HUES64 (cell line): ENCODE data around the gene CHD2.
"Not testable (repeated sequence)": the region's sequence is repeated elsewhere in the genome, so short reads cannot be mapped to it uniquely, and the experiment has no call there.

Experiments
- H3K27ac ChIP-seq: 2 replicates; pipeline ENCODE4 v1.7.0; 2013; ENCODE audit warnings: low read depth, low read length, inconsistent platforms
- H3K27me3 ChIP-seq: 2 replicates; pipeline ENCODE4 v1.6.1; 2013; ENCODE audit warnings: mild to moderate bottlenecking, low read length; ENCODE audit not compliant: insufficient read depth
- H3K36me3 ChIP-seq: 2 replicates; pipeline ENCODE4 v1.6.1; 2013; ENCODE audit warnings: mild to moderate bottlenecking, low read length; ENCODE audit not compliant: insufficient read depth
- H3K4me1 ChIP-seq: 2 replicates; pipeline ENCODE4 v1.6.1; 2013; ENCODE audit warnings: mild to moderate bottlenecking, low read length, moderate library complexity; ENCODE audit not compliant: insufficient read depth
- H3K4me3 ChIP-seq: 2 replicates; pipeline ENCODE4 v1.5.1; 2013; ENCODE audit warnings: mild to moderate bottlenecking, low read length, moderate library complexity
- H3K9ac ChIP-seq: 2 replicates; pipeline ENCODE4 v1.6.1; 2013; ENCODE audit warnings: mild to moderate bottlenecking, low read depth, low read length
- H3K9me3 ChIP-seq: 2 replicates; pipeline ENCODE4 v1.6.1; 2013; ENCODE audit warnings: low read depth, low read length; ENCODE audit not compliant: insufficient read depth
- WGBS: fragments of 150-250, 120-280 bp; methylation state at CpG from one replicate; pipeline ENCODE4 v1.1.7; 2013; ENCODE audit warnings: missing lambda C conversion rate; 5-methylcytosine and 5-hydroxymethylcytosine counted together

Gene CHD2

DNA sequence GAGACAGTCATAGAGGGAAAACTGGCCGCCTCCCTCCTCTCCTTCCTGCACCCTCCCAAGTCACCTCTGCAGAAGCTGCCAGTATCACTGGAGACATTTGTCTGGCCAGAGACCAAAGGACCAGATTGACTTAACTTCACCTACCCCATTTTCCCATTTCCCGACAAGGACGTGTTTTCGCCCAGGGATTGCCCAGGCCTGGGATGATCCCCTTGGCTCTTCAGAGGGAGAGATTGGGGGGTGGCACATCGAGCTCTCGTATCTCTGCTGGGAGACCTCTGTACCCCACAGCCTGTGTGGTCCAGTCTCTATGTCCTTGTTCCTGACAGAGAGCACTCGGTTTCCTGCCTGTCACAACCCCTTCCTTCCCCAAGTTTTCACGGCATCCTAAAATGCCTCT lies 157.5 kb downstream of the CHD2 start:
- 96% methylated on average over 8 of the region's 8 CpGs for WGBS
- no peaks in the 10 kb centered on the region for H3K27me3 ChIP-seq

DNA sequence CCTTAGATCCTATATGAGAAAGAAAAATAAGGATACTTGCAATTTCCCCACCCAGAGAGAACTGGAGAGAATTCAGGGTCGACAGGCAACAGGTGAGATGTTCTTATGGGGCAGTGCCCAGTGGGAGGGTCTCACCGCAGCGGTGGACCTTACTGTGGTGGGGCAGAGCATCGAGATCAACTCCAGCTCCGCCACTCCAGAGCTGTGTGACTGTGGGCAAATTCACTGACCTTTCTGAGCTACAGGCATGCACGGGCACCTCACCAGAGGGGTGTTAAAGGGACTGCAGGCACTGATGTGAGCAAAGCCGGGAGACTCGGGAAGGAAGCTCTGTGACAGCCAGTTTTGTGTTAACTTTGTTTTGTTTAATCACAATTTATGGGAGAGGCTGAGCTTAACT lies 158.0 kb downstream of the CHD2 start:
- Histone ChIP-seq H3K9ac (no peak overlapping the region), H3K9me3 (no peaks in the 10 kb centered on the region), H3K4me1 (peaks cover 39% of the 10 kb centered on the region), H3K4me3 (no peak overlapping the region), H3K27ac (no peak overlapping the region), H3K27me3 (no peaks in the 10 kb centered on the region), H3K36me3 (peaks cover 25% of the 10 kb centered on the region)
- WGBS: 92% methylated on average over 8 of the region's 8 CpGs

More for the DNA sequence above, 157.5 kb downstream of the CHD2 start:
- Histone ChIP-seq H3K27ac (no peak overlapping the region), H3K9ac (no peak overlapping the region), H3K4me1 (peaks cover 34% of the 10 kb centered on the region), H3K9me3 (no peaks in the 10 kb centered on the region), H3K4me3 (no peak overlapping the region), H3K36me3 (peaks cover 29% of the 10 kb centered on the region)

DNA sequence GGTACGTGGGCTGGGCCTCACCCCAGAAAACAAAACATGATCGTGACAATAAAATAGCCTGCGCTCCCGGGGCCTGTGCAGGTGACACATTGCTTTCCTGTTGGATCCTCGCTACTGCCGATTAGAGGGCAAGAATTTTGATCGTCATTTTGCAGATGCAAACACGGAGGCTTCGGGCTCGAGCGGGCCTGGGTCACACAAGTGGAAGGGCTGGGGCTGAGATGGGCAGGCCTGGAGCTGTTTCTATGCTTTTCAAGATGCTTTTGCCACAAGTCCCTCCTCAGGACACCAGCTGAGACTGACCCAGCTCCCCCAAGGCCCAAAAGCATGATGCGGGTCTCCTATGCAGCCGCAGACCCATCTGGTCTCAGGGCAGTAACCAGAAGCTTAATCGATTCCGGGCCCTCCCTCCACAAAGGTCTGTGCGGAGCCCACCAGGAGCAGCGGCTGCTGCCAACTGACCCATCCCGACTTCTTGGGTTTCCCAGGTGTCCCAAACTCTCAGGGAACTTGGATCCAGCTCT lies 158.8 kb downstream of the CHD2 start:
- H3K4me1 ChIP-seq: peaks cover 47% of the 10 kb centered on the region
- H3K9ac ChIP-seq: no peak overlapping the region
- H3K4me3 ChIP-seq: no peak overlapping the region
- H3K27ac ChIP-seq: no peak overlapping the region
- H3K36me3 ChIP-seq: peaks cover 27% of the 10 kb centered on the region
- WGBS: 80% methylated on average over 18 of the region's 18 CpGs
- no peaks in the 10 kb centered on the region for H3K27me3 ChIP-seq
- H3K9me3 ChIP-seq: no peaks in the 10 kb centered on the region

DNA sequence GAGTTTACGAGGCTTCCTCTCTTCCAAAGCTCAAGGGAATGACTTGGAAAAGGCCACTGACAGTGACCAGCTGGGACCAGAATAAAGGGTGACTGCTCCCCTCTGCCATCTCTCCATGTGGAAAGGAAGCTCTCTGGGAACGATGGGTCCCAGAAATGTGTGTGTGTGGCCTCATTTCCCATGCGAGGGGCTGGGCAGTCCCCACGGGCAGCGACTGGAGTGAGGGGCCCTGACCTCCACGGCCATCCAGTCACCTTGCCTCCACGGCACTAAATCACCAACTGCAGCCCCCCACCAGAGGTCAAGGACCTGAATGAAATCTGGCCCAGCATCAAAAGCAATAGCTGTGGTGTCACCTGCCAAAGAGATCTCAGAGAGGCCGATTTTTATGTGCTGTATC lies 159.3 kb downstream of the CHD2 start:
- peaks cover 52% of the 10 kb centered on the region for H3K4me1 ChIP-seq
- no peaks in the 10 kb centered on the region for H3K9me3 ChIP-seq
- H3K4me3 ChIP-seq: no peak overlapping the region
- H3K27ac ChIP-seq: no peak overlapping the region
- no peaks in the 10 kb centered on the region for H3K27me3 ChIP-seq
- WGBS: 89% methylated on average over 8 of the region's 8 CpGs
- H3K36me3 ChIP-seq: peaks cover 31% of the 10 kb centered on the region
- H3K9ac ChIP-seq: no peak overlapping the region

DNA sequence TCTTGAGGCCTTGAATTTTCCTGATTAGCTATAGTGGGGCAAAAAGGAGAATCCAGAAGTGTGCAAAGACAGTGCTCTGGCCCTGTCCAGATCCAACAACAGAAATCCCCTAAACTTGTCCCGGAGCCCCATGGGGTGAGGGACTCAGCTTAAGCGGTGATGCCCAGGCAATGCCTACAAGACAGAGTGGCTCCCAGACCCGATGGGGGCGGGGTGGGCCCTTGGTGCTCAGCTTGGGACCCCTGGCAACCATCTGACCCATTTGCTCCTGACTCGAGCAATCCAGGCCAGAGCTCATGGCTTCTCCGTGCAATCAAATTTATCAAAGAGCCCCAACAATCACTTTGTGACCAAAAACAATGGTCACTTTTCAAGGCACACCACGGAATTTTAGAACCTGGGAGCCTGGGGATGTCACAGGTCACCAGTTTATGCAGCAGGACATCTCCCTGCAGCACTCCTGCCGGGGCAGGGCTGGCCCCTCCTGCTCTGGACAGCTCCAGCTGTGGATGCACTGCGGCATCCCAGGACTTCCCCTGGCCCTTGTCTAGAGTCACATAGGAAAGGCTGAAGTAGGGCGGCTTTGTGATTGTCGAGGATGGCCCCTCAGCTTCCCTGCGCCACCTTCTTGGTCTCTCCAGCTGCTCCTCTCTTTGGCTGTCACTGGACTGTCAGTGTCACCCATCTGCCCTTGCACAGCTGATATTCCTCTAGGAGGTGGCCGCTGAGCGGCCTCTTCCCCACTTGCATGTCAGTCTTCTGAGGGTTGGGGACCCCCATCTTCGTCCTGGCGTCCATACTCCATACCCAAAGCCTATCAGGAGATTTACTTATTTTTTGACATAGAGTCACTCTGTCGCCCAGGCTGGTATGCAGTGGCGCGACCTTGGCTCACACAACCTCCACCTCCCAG lies 160.5 kb downstream of the CHD2 start:
- Histone ChIP-seq H3K9ac (no peak overlapping the region), H3K27ac (peak overlapping the region; percentile 96; the same call in 1 of the 2 replicates), H3K36me3 (peaks cover 30% of the 10 kb centered on the region), H3K27me3 (no peaks in the 10 kb centered on the region), H3K4me1 (peaks cover 52% of the 10 kb centered on the region), H3K9me3 (no peaks in the 10 kb centered on the region), H3K4me3 (no peak overlapping the region)
- WGBS: 70% methylated on average over 19 of the region's 19 CpGs

DNA sequence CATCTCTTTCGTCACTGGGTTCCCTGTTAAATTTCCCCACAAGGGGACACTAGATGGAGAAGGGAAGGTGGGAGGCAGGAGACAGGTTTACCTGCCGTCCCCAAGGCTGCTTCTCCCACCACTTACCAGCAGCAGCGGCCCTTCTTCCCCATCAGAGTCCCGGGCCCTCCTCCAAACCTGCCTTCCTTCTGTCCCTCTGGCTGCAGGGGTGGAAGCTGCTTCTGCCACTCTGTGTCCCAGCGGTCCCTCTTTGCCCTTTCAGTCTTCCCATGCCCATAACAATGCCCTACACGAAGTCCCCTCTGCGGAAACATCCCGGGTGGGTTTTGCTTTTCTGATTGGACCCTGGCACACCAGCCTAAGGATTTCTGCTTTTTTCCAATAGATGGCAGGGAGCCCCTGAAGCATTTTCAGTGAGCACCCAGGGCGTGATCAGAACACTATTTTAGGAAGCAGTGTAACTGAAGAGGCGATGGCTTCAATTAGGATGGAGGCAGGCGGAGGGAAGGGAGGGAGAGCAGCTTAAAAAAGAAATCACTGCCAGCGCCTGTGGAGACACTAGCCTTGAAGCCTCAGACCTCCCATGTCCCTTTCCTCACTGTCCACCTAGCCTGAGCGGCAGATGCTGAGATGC lies 162.6 kb downstream of the CHD2 start:
- H3K9me3 ChIP-seq, H3K27me3 ChIP-seq: not testable (repeated sequence)
- WGBS: 48% methylated on average over 9 of the region's 13 CpGs
- peak overlapping the region; percentile 50; the same call in 1 of the 2 replicates for H3K9ac ChIP-seq
- peaks cover 29% of the 10 kb centered on the region for H3K36me3 ChIP-seq
- peak overlapping the region; percentile 89 for H3K27ac ChIP-seq
- H3K4me3 ChIP-seq: 0 out of 2 replicates have a peak overlapping the region, but pooled peaks have one; percentile 1
- peaks cover 47% of the 10 kb centered on the region for H3K4me1 ChIP-seq

DNA sequence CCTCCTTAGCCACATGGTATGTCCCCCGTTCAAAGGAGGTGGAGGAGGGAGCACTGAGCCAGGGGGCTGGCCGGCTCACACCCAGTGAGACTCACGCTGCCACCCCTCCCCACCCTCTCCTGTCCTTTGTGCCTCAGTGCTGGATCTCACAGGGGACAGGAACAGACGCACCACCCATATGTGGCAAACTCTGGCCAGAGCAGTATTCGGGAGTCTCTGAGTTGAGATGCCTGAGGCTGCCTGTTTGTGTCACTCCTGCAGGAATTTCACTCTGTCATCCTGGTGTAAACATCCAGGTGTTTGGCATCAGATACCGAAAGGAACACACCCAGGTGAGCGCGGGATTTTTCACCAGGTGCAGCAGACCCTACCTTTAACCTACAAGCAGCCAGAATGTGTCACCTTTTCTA lies 163.1 kb downstream of the CHD2 start:
- peak overlapping the region; percentile 89; the same call in 1 of the 2 replicates for H3K27ac ChIP-seq
- no peak overlapping the region; the same call in 1 of the 2 replicates for H3K9ac ChIP-seq
- H3K9me3 ChIP-seq: no peaks in the 10 kb centered on the region
- peaks cover 24% of the 10 kb centered on the region for H3K36me3 ChIP-seq
- peaks cover 50% of the 10 kb centered on the region for H3K4me1 ChIP-seq
- H3K4me3 ChIP-seq: no peak overlapping the region
- 76% methylated on average over 6 of the region's 8 CpGs for WGBS
- H3K27me3 ChIP-seq: no peaks in the 10 kb centered on the region

DNA sequence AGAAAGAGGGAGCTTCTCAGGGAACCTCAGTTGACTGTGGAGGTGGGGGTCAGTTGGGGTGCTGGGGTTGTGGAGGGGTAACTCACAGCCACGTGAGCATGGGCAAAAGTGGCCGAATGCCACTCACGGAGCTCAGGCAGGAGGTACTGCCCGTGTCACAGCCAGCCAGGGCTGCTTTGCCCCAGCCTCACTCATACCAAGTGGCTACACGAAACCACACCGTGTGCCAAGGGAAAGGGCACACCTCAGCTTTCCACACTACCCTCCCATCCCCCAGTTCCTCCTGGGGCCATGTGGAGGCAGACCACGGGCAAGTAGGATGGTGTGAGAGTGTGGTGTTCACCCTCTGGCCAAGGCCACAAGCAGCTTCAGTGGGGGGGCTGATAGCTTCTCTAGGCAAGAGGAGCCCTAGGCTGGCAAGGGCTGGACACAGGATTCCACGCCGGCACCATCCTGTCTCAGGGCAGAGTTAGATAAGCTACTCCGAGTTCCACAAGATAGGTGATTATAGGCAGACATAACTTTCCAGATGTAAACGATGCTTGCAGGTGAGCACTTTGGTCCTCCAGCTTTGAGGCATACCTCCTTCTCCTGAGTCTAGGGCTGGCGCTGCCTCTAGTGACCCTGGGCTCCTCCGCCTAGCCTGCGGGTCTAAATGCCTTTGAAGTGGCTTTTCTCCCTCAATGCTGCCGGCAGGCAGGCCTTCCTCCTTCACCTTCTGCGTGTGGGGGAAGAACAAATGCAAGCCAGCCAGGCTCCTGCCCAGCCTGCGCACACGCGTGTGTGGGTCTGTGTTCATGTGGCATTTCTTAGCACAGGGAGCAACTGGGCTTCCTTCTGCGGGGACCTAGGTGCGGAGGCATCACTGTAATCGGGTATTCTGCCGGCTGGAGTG lies 163.9 kb downstream of the CHD2 start:
- no peak overlapping the region for H3K4me3 ChIP-seq
- H3K36me3 ChIP-seq: peaks cover 23% of the 10 kb centered on the region
- no peak overlapping the region for H3K9ac ChIP-seq
- no peaks in the 10 kb centered on the region for H3K9me3 ChIP-seq
- peak overlapping the region; percentile 89; the same call in 1 of the 2 replicates for H3K27ac ChIP-seq
- H3K4me1 ChIP-seq: peaks cover 53% of the 10 kb centered on the region
- no peaks in the 10 kb centered on the region for H3K27me3 ChIP-seq
- 93% methylated on average over 23 of the region's 23 CpGs for WGBS

DNA sequence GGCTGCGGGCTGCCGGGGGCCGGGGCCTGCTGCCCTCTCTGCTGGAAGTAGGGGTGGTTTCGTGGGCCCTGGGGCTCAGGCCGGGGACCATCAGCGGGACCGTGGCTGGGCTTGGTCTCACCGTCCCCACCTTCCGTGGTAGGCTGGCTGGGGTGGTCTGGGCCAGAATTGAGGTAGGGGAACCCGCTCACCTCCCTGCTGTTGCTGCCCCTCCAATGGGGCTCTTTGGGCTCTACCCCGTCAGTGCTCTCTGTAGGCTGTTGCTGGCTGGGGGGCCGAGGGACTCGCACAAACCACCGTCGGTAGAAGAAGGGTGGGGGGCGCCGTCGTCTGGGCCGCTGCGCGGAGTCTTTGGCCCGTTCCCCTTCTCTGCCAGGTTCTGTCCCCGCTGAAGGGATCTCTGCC lies 165.5 kb downstream of the CHD2 start:
- Histone ChIP-seq H3K36me3 (peaks cover 27% of the 10 kb centered on the region), H3K4me1 (peaks cover 55% of the 10 kb centered on the region)

DNA sequence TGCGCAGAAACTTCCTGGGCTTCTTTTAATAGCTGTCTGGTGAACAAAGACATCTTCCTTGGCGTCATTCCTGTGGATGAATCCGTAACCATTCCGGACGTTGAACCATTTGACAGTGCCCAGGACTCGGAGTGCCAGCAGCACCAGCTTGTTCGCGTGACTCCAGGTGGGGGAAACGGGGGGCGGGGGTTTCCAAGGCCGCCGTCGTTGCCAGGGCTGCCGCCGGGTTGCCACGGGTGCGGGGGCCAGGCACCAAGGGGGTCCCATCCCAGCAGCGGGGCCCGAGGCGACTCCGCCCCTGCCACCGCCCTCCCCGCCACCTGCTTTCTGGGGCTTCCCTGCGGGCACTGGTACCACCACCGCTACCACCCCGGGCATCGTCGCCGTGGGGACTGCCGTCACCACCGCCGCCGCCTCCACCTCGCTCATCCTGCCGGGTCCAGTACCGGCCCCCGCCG lies 166.1 kb downstream of the CHD2 start:
- WGBS: 97% methylated on average over 38 of the region's 38 CpGs
- H3K27ac ChIP-seq: no peak overlapping the region
- H3K4me3 ChIP-seq: no peak overlapping the region
- H3K9me3 ChIP-seq: no peaks in the 10 kb centered on the region
- H3K4me1 ChIP-seq: peaks cover 55% of the 10 kb centered on the region
- no peak overlapping the region for H3K9ac ChIP-seq
- H3K36me3 ChIP-seq: peaks cover 27% of the 10 kb centered on the region
- H3K27me3 ChIP-seq: no peaks in the 10 kb centered on the region

More for the DNA sequence above, 165.5 kb downstream of the CHD2 start:
- Histone ChIP-seq H3K27me3 (no peaks in the 10 kb centered on the region), H3K4me3 (no peak overlapping the region), H3K27ac (no peak overlapping the region), H3K9me3 (no peaks in the 10 kb centered on the region), H3K9ac (no peak overlapping the region)
- 95% methylated on average over 23 of the region's 23 CpGs for WGBS
